T47D (cell line): Measurements from ENCODE around the gene COL23A1.

ENCODE experiments used
- DNase-seq, 2 experiments: peaks; one replicate each; pipeline versions ENCODE4 v3.0.0 to v3.0.0-alpha.2; 2011 to 2012; ENCODE audit warnings: low read depth in 1 of 2, low spot score in 1 of 2
- JUND ChIP-seq: IDR thresholded peaks from 2 replicates; pipeline ENCODE4 v1.6.1; 2012; ENCODE audit warnings: low read depth
- in situ Hi-C: cut with HindIII; loops from 2 replicates; pipeline ENCODE4 v1.10.0; 2016; ENCODE audit warnings: low sequenced_read_pairs, low pct_unique_long_range_greater_than_20kb

Gene COL23A1

GRCh38 chr5:178413988-178414387 lies 176.2 kb downstream of the COL23A1 start:
- in situ Hi-C loops = no loop called here
- no peak for DNase-seq
- no peak for TF ChIP-seq JUND

GRCh38 chr5:178411083-178411482 lies 179.1 kb downstream of the COL23A1 start:
- DNase-seq = no peak
- in situ Hi-C loops = no loop called here
- TF ChIP-seq JUND = no peak

DNA sequence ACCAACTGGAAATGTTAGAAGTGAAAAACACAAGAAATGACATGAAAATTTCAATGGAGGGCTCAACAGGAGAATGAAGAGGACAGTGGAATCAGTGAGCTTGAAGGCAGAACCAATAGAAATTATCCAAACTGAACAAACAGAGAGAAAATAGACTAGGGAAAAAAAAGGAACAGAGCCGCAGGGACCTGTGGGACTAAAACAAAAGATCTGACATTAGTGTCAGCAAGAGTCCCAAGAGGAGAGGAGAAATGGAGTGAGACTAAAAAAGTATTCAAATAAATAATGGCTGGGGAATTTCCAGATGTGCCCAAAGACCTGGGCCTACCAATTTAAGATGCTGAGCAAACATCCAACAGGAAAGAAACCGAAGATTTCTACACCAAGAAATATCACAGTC lies 182.5 kb downstream of the COL23A1 start:
- in situ Hi-C loops = no loop called here
- TF ChIP-seq JUND = no peak
- DNase-seq = no peak

DNA sequence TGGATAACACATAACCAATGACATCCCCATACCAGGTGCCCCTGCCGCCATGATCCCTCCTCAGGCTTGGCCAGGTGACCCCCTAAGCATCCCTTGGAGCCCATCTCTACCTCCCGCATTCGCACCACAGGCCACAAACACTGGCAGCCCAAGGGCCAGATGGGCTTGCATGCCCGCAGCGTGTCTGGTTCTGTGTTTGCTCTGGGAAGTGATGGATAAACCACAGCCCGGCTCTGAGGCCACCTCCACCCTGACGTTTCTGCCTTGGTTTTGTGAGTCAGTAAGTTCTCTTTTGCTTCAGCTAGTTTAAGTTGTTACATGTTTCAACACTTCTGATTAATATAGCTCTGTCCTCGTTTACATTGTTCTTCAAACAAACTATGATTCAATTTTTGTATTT lies 185.2 kb downstream of the COL23A1 start:
- TF ChIP-seq JUND = no peak
- in situ Hi-C loops = no loop called here
- no peak for DNase-seq

DNA sequence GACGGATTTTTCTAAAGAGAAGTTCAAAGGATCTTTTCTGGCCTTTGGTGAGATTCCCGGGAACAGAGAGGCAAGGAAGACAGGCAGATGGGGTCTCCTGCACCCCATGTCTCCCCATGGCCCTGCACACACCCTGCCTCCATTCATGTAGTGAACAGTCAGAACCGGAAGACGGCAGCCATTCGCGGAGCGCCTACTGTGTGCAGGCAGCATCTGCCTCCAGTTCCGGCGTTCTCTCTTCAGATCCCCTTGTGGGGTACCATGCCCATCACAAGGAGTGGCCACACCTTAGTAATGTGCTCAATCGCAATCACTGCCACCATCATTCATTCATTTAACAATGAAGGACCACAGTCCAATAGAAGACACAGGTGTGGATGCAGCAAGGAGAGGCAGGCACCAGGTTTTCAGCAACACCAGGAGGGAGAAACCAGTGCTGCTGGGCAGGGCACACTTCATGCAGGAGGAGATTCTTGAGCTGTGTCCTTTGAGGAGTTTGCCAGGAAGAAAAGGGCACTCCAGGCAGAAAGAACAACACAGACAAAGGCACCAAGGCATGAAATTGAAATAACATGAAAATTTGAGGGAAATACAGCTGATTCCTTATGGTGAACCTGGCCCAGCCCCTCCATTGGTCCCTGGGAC lies 186.1 kb downstream of the COL23A1 start:
- in situ Hi-C loops = no loop called here
- DNase-seq = no peak
- TF ChIP-seq JUND = no peak

DNA sequence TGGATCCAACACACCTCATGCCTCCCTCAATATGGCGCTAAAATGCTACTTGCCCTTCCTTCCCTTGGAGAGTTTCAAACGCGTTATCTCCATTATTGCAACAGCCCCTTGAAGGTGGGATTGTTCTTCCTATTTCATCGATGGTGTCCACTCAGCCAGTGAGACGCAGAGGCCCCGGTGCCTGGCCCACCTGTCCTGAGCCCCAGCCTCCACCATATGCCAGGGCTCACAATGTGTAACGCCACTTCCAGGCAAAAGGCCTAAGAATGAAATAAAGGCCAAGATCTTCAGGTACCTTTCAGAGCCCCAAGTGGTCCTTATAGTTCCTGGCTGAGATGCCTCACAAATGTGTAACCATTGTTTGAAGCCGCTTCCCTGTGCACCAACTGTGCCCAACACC lies 186.8 kb downstream of the COL23A1 start:
- in situ Hi-C loops = no loop called here
- no peak for TF ChIP-seq JUND
- no peak for DNase-seq

DNA sequence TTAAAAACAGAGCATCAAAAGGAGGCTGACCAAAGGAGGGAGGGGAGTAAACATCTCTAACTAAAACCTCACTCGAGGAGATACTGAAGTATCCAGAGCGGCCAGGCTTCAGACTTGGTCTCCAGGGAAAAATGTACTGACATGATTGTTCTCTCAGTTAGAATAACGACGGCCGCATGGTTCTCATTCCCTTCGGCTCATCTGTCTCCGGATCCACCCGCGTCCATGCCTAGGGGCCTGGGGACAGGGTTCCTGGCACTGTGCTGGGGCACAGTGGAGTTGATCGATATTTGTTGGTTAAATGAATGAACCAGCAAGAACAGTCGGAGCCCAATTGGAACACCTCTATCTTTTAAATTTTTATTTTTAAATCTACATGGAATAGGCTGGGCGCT lies 190.5 kb downstream of the COL23A1 start:
- in situ Hi-C loops = no loop called here
- TF ChIP-seq JUND = no peak

GRCh38 chr5:178398901-178399700 lies 191.1 kb downstream of the COL23A1 start:
- no peak for DNase-seq
- in situ Hi-C loops = no loop called here
- TF ChIP-seq JUND = no peak

More for the DNA sequence above, 190.5 kb downstream of the COL23A1 start:
- no peak for DNase-seq

DNA sequence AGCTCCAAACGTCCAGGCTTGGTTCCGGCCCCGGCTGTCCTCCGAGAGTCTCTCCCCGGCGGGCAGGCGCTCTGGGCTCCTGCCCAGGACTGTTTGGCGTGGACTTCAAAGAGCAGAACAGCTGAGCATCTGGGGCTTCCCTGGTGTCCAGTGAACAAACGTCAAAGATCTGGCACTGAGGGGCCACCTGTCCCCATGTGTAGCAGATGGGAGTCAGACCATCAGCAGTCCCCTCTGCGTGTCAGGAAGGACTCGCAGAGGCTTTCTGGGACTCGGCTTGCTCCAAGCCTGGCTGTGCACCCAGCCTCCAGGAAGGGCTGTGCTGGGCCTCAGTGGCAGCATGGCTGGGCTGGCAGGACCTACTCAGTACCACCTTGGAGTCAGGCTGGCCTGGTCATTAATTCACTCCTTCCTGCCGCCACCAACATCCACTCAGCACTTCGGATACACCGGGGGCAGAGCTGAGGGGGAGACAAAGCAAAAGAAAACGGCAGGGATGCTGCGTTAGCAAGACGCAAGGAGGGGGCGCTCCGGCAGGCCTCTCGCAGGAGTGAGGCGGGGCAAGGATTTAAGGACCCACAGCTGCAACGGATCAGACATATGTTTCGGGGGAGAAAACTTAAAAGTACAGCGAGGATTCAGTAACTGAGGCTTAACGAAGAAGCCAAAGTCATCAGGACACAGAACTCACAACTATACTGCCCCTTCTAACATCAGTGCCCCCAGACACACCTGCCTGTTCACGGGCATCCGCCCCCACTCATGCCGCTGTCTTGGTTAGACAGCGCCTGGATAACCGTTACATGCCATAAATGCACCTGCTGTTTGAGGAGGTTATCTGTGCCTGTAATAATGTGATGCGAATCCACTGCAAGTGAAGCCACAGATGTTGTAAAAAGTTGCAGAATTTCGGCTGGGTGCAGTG lies 193.1 kb downstream of the COL23A1 start:
- in situ Hi-C loops = no loop called here

GRCh38 chr5:178394074-178394473 lies 196.1 kb downstream of the COL23A1 start:
- TF ChIP-seq JUND = no peak
- in situ Hi-C loops = no loop called here
- DNase-seq = no peak

More for the DNA sequence above, 193.1 kb downstream of the COL23A1 start:
- DNase-seq = no peak
- no peak for TF ChIP-seq JUND

GRCh38 chr5:178392931-178393394 lies 197.2 kb downstream of the COL23A1 start:
- no peak for TF ChIP-seq JUND
- DNase-seq = no peak
- in situ Hi-C loops = no loop called here

- no peak for TF ChIP-seq JUND
- no peak for DNase-seq
- in situ Hi-C loops = no loop called here
Observed at GRCh38 chr5:178392386-178392785, 197.8 kb downstream of the COL23A1 start.
